HG03159 (cell line): ENCODE measurements around the gene FBXL3.
A peak's percentile ranks its signal among the peaks of the same experiment; 100 is the strongest.
"Not testable (repeated sequence)": the region's sequence is repeated elsewhere in the genome, so short reads cannot be mapped to it uniquely, and the experiment has no call there.

Source experiments
- ATAC-seq: cut with Tn5 transposase; IDR thresholded peaks from one replicate; pipeline ENCODE4 v1.9.1; 2021; ENCODE audit warnings: mild to moderate bottlenecking, moderate library complexity; ENCODE audit not compliant: unreplicated experiment

Gene FBXL3

GRCh38 chr13:76991796-76992547 lies 35.0 kb downstream of the FBXL3 start, which contains the start of gene CLN5:
Gene CLN5 (plus strand): TSS chr13:76992081. CDS start chr13:76992099, 18 bp downstream.
- ATAC-seq, result peak; percentile 96

- peak; percentile 67 for ATAC-seq
Measured at GRCh38 chr13:76991432-76991795, 35.5 kb downstream of the FBXL3 start.

GRCh38 chr13:76983676-76984075 lies 43.3 kb downstream of the FBXL3 start:
- no peak for ATAC-seq

- ATAC-seq, result no peak
Measured at GRCh38 chr13:76982061-76982460, 44.9 kb downstream of the FBXL3 start.

- peak; percentile 97 for ATAC-seq
Measured at GRCh38 chr13:76980075-76980718, 46.8 kb downstream of the FBXL3 start.

- ATAC-seq, result no peak
Measured at GRCh38 chr13:76976929-76977328, 50.0 kb downstream of the FBXL3 start.

- ATAC-seq, result no peak
Measured at GRCh38 chr13:76976490-76976889, 50.5 kb downstream of the FBXL3 start.

GRCh38 chr13:76975863-76976262 lies 51.1 kb downstream of the FBXL3 start:
- ATAC-seq, result no peak

GRCh38 chr13:76974618-76974975 lies 52.4 kb downstream of the FBXL3 start:
- no peak for ATAC-seq

GRCh38 chr13:76973920-76974617 lies 52.9 kb downstream of the FBXL3 start:
- no peak for ATAC-seq

GRCh38 chr13:76971851-76972829 lies 54.8 kb downstream of the FBXL3 start:
- ATAC-seq, result no peak

GRCh38 chr13:76971215-76971614 lies 55.7 kb downstream of the FBXL3 start:
- peak; percentile 66 for ATAC-seq

GRCh38 chr13:76969488-76970365 lies 57.2 kb downstream of the FBXL3 start:
- ATAC-seq, result no peak

GRCh38 chr13:76968041-76968440 lies 58.9 kb downstream of the FBXL3 start:
- no peak for ATAC-seq

GRCh38 chr13:76967031-76967430 lies 59.9 kb downstream of the FBXL3 start:
- ATAC-seq, result no peak

GRCh38 chr13:76965759-76966421 lies 61.1 kb downstream of the FBXL3 start:
- ATAC-seq, result no peak

GRCh38 chr13:76959734-76960133 lies 67.2 kb downstream of the FBXL3 start:
- not testable (repeated sequence) for ATAC-seq

GRCh38 chr13:76958841-76959432 lies 68.0 kb downstream of the FBXL3 start:
- ATAC-seq, result no peak

GRCh38 chr13:76955661-76956060 lies 71.3 kb downstream of the FBXL3 start:
- ATAC-seq, result no peak
